Karpas-422 (cell line): ENCODE data around the gene C1QTNF1. TPM values are rescaled to one million over a fixed set of nuclear protein-coding genes. Genes with fewer than 3 reads are reported as not detected.

Source experiments
- DNase-seq: peaks from one replicate; pipeline ENCODE4 v3.0.0-alpha.2; 2015
- H2AFZ ChIP-seq: fragments of 200-600 bp; sonication (generic); 2 replicates; pipeline ENCODE4 v1.6.1; 2014; ENCODE audit warnings: antibody characterized with exemption, low read length, mixed read lengths
- H3K27ac ChIP-seq: fragments of 200-600 bp; sonication (generic); 2 replicates; pipeline ENCODE4 v1.5.1; 2014; ENCODE audit warnings: mild to moderate bottlenecking, low read length, moderate library complexity
- H3K27me3 ChIP-seq: fragments of 200-600 bp; sonication (generic); 2 replicates; pipeline ENCODE4 v1.6.1; 2014; ENCODE audit warnings: low read length, mixed read lengths
- H3K36me3 ChIP-seq: fragments of 200-600 bp; sonication (generic); 2 replicates; pipeline ENCODE4 v1.6.1; 2014; ENCODE audit warnings: low read length, mixed read lengths; ENCODE audit not compliant: insufficient read depth
- H3K4me1 ChIP-seq: fragments of 200-600 bp; sonication (generic); 2 replicates; pipeline ENCODE4 v1.6.1; 2014; ENCODE audit warnings: mild to moderate bottlenecking, low read length, mixed read lengths
- H3K4me2 ChIP-seq: fragments of 200-600 bp; sonication (generic); 2 replicates; pipeline ENCODE4 v1.6.1; 2014; ENCODE audit warnings: low read length, low read depth, mild to moderate bottlenecking; ENCODE audit not compliant: poor library complexity, severe bottlenecking
- H3K4me3 ChIP-seq: fragments of 200-600 bp; sonication (generic); 2 replicates; pipeline ENCODE4 v1.5.1; 2014; ENCODE audit warnings: mild to moderate bottlenecking, antibody characterized with exemption, low read length, mixed read lengths
- H3K79me2 ChIP-seq: fragments of 200-600 bp; sonication (generic); 2 replicates; pipeline ENCODE4 v1.6.1; 2014; ENCODE audit warnings: mild to moderate bottlenecking, low read length, mixed read lengths
- H3K9ac ChIP-seq: fragments of 200-600 bp; sonication (generic); 2 replicates; pipeline ENCODE4 v1.6.0; 2014; ENCODE audit warnings: low read length
- H3K9me2 ChIP-seq: fragments of 200-600 bp; sonication (generic), shearing (Covaris generic); replicated peaks from 2 replicates; pipeline ENCODE4 v1.6.0; 2014; ENCODE audit warnings: mild to moderate bottlenecking, low read length, moderate library complexity; ENCODE audit not compliant: insufficient read depth
- H3K9me3 ChIP-seq: fragments of 300-700, 200-600 bp; sonication (generic); 2 replicates; pipeline ENCODE4 v1.6.1; 2014; ENCODE audit warnings: low read length, mixed read lengths
- H4K20me1 ChIP-seq: fragments of 200-600 bp; sonication (generic); 2 replicates; pipeline ENCODE4 v1.6.1; 2014; ENCODE audit warnings: mild to moderate bottlenecking, antibody characterized with exemption, low read length, low read depth; ENCODE audit not compliant: insufficient read depth
- total RNA-seq: library from RNA; depleted of rRNA; stranded (reverse); fragments of >200 nt; shearing (Covaris generic); gene quantifications from 2 replicates; pipeline ENCODE4 v1.2.3, GENCODE V29; 2014; ENCODE audit warnings: low replicate concordance

The C1QTNF1 gene
- total RNA-seq, 1 experiment from 2014 or later, result not detected

- no peak overlapping the region for H3K4me2 ChIP-seq
- no peak overlapping the region for H3K9ac ChIP-seq
- no peak overlapping the region for H2AFZ ChIP-seq
- H4K20me1 ChIP-seq, result no peaks in the 10 kb centered on the region
- DNase-seq, result no peak
- H3K9me3 ChIP-seq, result no peaks in the 10 kb centered on the region
- H3K9me2 ChIP-seq, result no peaks in the 10 kb centered on the region
- no peaks in the 10 kb centered on the region for H3K27me3 ChIP-seq
- H3K4me3 ChIP-seq, result no peak overlapping the region
- no peaks in the 10 kb centered on the region for H3K36me3 ChIP-seq
- no peak overlapping the region for H3K27ac ChIP-seq
- H3K4me1 ChIP-seq, result no peaks in the 10 kb centered on the region
- H3K79me2 ChIP-seq, result no peaks in the 10 kb centered on the region
These were observed 24.2 kb downstream of the C1QTNF1 start for GRCh38 chr17:79047923-79048825.

DNA sequence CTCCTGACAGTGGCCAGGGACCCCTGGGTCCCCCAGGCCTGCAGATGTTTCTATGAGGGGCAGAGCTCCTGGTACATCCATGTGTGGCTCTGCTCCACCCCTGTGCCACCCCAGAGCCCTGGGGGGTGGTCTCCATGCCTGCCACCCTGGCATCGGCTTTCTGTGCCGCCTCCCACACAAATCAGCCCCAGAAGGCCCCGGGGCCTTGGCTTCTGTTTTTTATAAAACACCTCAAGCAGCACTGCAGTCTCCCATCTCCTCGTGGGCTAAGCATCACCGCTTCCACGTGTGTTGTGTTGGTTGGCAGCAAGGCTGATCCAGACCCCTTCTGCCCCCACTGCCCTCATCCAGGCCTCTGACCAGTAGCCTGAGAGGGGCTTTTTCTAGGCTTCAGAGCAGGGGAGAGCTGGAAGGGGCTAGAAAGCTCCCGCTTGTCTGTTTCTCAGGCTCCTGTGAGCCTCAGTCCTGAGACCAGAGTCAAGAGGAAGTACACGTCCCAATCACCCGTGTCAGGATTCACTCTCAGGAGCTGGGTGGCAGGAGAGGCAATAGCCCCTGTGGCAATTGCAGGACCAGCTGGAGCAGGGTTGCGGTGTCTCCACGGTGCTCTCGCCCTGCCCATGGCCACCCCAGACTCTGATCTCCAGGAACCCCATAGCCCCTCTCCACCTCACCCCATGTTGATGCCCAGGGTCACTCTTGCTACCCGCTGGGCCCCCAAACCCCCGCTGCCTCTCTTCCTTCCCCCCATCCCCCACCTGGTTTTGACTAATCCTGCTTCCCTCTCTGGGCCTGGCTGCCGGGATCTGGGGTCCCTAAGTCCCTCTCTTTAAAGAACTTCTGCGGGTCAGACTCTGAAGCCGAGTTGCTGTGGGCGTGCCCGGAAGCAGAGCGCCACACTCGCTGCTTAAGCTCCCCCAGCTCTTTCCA is 25.1 kb downstream of the C1QTNF1 start:
- Histone ChIP-seq H3K9me2 (no peaks in the 10 kb centered on the region), H2AFZ (no peak overlapping the region), H3K4me3 (no peak overlapping the region), H3K4me1 (no peaks in the 10 kb centered on the region), H3K9ac (no peak overlapping the region), H4K20me1 (no peaks in the 10 kb centered on the region), H3K9me3 (no peaks in the 10 kb centered on the region), H3K27me3 (no peaks in the 10 kb centered on the region), H3K79me2 (no peaks in the 10 kb centered on the region), H3K4me2 (no peak overlapping the region), H3K27ac (no peak overlapping the region), H3K36me3 (no peaks in the 10 kb centered on the region)
- no peak for DNase-seq

DNA sequence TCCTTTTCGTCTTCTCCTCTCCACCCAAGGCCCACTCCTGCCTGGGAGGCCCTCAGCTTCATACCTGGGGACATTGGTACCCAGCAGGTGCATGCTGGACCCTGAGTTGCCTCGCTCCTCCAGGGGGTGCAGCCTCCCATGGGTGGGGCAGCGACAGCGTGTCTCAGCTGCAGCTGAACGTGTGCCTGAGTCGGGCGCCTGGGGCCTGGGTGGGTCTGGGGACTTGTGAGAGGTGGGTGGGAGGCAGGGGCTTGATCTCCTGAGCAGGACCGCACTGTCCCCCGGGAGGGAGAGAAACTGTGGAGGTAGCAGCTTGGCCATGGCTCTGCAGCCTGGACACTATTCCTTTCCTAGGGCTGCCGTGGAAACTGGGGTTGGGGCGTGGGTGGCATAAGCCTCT is 25.9 kb downstream of the C1QTNF1 start:
- no peak for DNase-seq
- Histone ChIP-seq H3K27ac (no peak overlapping the region), H3K79me2 (no peaks in the 10 kb centered on the region), H3K27me3 (no peaks in the 10 kb centered on the region), H3K4me2 (no peak overlapping the region), H3K36me3 (no peaks in the 10 kb centered on the region), H4K20me1 (no peaks in the 10 kb centered on the region), H3K9ac (no peak overlapping the region), H3K4me3 (no peak overlapping the region), H3K9me3 (no peaks in the 10 kb centered on the region), H3K4me1 (no peaks in the 10 kb centered on the region), H2AFZ (no peak overlapping the region), H3K9me2 (no peaks in the 10 kb centered on the region)

GRCh38 chr17:79050551-79050950 is 26.6 kb downstream of the C1QTNF1 start:
- Histone ChIP-seq H3K4me2 (no peak overlapping the region), H3K9ac (no peak overlapping the region), H3K9me3 (no peaks in the 10 kb centered on the region), H3K4me3 (no peak overlapping the region), H3K36me3 (no peaks in the 10 kb centered on the region), H3K27me3 (no peaks in the 10 kb centered on the region), H3K79me2 (no peaks in the 10 kb centered on the region), H3K9me2 (no peaks in the 10 kb centered on the region), H2AFZ (no peak overlapping the region), H3K27ac (no peak overlapping the region), H3K4me1 (no peaks in the 10 kb centered on the region), H4K20me1 (no peaks in the 10 kb centered on the region)
- DNase-seq, result no peak

- H3K4me1 ChIP-seq, result no peaks in the 10 kb centered on the region
- H2AFZ ChIP-seq, result no peak overlapping the region
These were observed 27.3 kb downstream of the C1QTNF1 start for GRCh38 chr17:79051306-79051705.

GRCh38 chr17:79052131-79052530 is 28.2 kb downstream of the C1QTNF1 start:
- Histone ChIP-seq H3K4me2 (no peak overlapping the region), H3K4me3 (no peak overlapping the region), H3K9ac (no peak overlapping the region), H2AFZ (no peak overlapping the region), H4K20me1 (no peaks in the 10 kb centered on the region), H3K9me2 (no peaks in the 10 kb centered on the region), H3K36me3 (no peaks in the 10 kb centered on the region), H3K27ac (no peak overlapping the region), H3K4me1 (no peaks in the 10 kb centered on the region), H3K9me3 (no peaks in the 10 kb centered on the region), H3K79me2 (no peaks in the 10 kb centered on the region), H3K27me3 (no peaks in the 10 kb centered on the region)
- no peak for DNase-seq

More at GRCh38 chr17:79051306-79051705, 27.3 kb downstream of the C1QTNF1 start:
- no peaks in the 10 kb centered on the region for H3K9me2 ChIP-seq
- no peaks in the 10 kb centered on the region for H3K9me3 ChIP-seq
- H3K4me3 ChIP-seq, result no peak overlapping the region
- no peak for DNase-seq
- no peak overlapping the region for H3K27ac ChIP-seq
- H4K20me1 ChIP-seq, result no peaks in the 10 kb centered on the region
- no peaks in the 10 kb centered on the region for H3K36me3 ChIP-seq
- H3K27me3 ChIP-seq, result no peaks in the 10 kb centered on the region
- H3K9ac ChIP-seq, result no peak overlapping the region
- H3K4me2 ChIP-seq, result no peak overlapping the region
- no peaks in the 10 kb centered on the region for H3K79me2 ChIP-seq

- no peaks in the 10 kb centered on the region for H3K9me2 ChIP-seq
- no peaks in the 10 kb centered on the region for H3K36me3 ChIP-seq
- no peak overlapping the region for H2AFZ ChIP-seq
- no peaks in the 10 kb centered on the region for H3K9me3 ChIP-seq
- no peaks in the 10 kb centered on the region for H4K20me1 ChIP-seq
- no peak overlapping the region for H3K4me3 ChIP-seq
- H3K27me3 ChIP-seq, result no peaks in the 10 kb centered on the region
- H3K9ac ChIP-seq, result no peak overlapping the region
- DNase-seq, result no peak
- H3K4me1 ChIP-seq, result no peaks in the 10 kb centered on the region
- H3K79me2 ChIP-seq, result no peaks in the 10 kb centered on the region
- H3K27ac ChIP-seq, result no peak overlapping the region
- no peak overlapping the region for H3K4me2 ChIP-seq
These were observed 29.4 kb downstream of the C1QTNF1 start for GRCh38 chr17:79053251-79053925.
